GM19324 (cell line): ENCODE data around the gene MAPK4.
"Not testable (repeated sequence)": the region's sequence is repeated elsewhere in the genome, so short reads cannot be mapped to it uniquely, and the experiment has no call there.

Source experiments
- ATAC-seq: cut with Tn5 transposase; IDR thresholded peaks from one replicate; pipeline ENCODE4 v1.9.1; 2021; ENCODE audit warnings: mild to moderate bottlenecking, moderate library complexity; ENCODE audit not compliant: unreplicated experiment, low FRiP score

The MAPK4 gene

GRCh38 chr18:50573196-50573595 lies 13.3 kb downstream of the MAPK4 start:
- ATAC-seq = not testable (repeated sequence)

- no peak for ATAC-seq
These were observed 13.8 kb downstream of the MAPK4 start for GRCh38 chr18:50573679-50574078.

GRCh38 chr18:50578030-50578429 lies 18.1 kb downstream of the MAPK4 start:
- ATAC-seq = no peak

GRCh38 chr18:50578651-50579050 lies 18.8 kb downstream of the MAPK4 start:
- no peak for ATAC-seq

GRCh38 chr18:50579061-50579774 lies 19.3 kb downstream of the MAPK4 start:
- ATAC-seq = no peak

GRCh38 chr18:50581517-50581916 lies 21.6 kb downstream of the MAPK4 start:
- ATAC-seq = no peak

GRCh38 chr18:50582500-50582899 lies 22.6 kb downstream of the MAPK4 start:
- no peak for ATAC-seq

GRCh38 chr18:50586710-50587109 lies 26.8 kb downstream of the MAPK4 start:
- no peak for ATAC-seq

GRCh38 chr18:50590593-50590992 lies 30.7 kb downstream of the MAPK4 start:
- no peak for ATAC-seq

- ATAC-seq = no peak
These were observed 34.1 kb downstream of the MAPK4 start for GRCh38 chr18:50594012-50594411.

GRCh38 chr18:50594942-50595341 lies 35.1 kb downstream of the MAPK4 start:
- no peak for ATAC-seq

- no peak for ATAC-seq
These were observed 42.6 kb downstream of the MAPK4 start for GRCh38 chr18:50602466-50602865.

GRCh38 chr18:50606609-50607008 lies 46.7 kb downstream of the MAPK4 start:
- no peak for ATAC-seq

- ATAC-seq = no peak
These were observed 47.6 kb downstream of the MAPK4 start for GRCh38 chr18:50607378-50607926.

- ATAC-seq = not testable (repeated sequence)
These were observed 49.3 kb downstream of the MAPK4 start for GRCh38 chr18:50609171-50609570.

GRCh38 chr18:50610349-50610748 lies 50.5 kb downstream of the MAPK4 start:
- ATAC-seq = no peak

GRCh38 chr18:50611529-50611941 lies 51.6 kb downstream of the MAPK4 start:
- no peak for ATAC-seq

GRCh38 chr18:50614838-50615237 lies 55.0 kb downstream of the MAPK4 start:
- no peak for ATAC-seq

- ATAC-seq = no peak
These were observed 56.7 kb downstream of the MAPK4 start for GRCh38 chr18:50616484-50617048.

GRCh38 chr18:50619861-50620275 lies 60.0 kb downstream of the MAPK4 start:
- ATAC-seq = no peak

GRCh38 chr18:50620319-50620718 lies 60.4 kb downstream of the MAPK4 start:
- ATAC-seq = no peak

GRCh38 chr18:50621366-50621765 lies 61.5 kb downstream of the MAPK4 start:
- no peak for ATAC-seq
